ENCODE results near the gene RNF141. TPM values are rescaled to one million over a fixed set of nuclear protein-coding genes. Genes with fewer than 3 reads are reported as not detected.

RNF141 gene
- total and polyA plus RNA-seq, 2 donors (not counting 1 experiment from before 2014, with no cell fraction given) = 32.5 to 43.5 TPM

DNA sequence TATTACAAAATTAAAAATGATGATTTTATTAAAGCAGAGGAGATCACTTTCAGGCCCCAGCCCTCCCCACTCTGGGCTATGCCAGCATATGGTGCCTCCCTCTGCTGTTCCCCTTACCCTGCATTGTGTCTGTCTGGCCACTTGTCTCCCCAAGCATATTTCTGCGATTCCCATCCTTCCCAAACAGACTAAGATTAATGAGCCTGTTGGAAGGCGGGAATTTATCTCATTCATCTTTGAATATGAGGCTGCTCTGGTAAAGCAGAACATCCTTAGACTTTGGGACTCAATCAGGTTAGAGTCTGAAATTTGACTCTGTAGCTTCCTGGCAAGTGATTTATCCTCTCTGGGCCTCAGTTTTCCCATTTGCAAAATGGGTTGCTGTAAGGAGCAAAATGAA, 60.2 kb downstream of the RNF141 start:
- no peak for DNase-seq (ENCODE audit: low read depth in 2 of 2)
- Histone ChIP-seq H3K4me2 (ENCODE audit: extremely low read depth, insufficient read depth, low read length) (no peak overlapping the region), H2AFZ (ENCODE audit: low read length) (no peak overlapping the region), H3K79me2 (ENCODE audit: control insufficient read depth, insufficient read depth, low read length) (no peaks in the 10 kb centered on the region), H3K27me3 (ENCODE audit: control insufficient read depth, insufficient read depth, low read length) (no peaks in the 10 kb centered on the region), H3K9me3 (ENCODE audit: control insufficient read depth, insufficient read depth, low read depth, low read length) (no peaks in the 10 kb centered on the region), H3K27ac (ENCODE audit: insufficient read depth, low read length) (no peak overlapping the region), H4K20me1 (ENCODE audit: control insufficient read depth, extremely low read depth, insufficient read depth, low read length) (no peaks in the 10 kb centered on the region), H3K9ac (ENCODE audit: insufficient read depth, low read length) (no peak overlapping the region), H3K4me3 (replicated peaks in 1 of 4; ENCODE audit: control extremely low read depth in 1 of 4, insufficient read depth in 1 of 4, low read depth in 3 of 4, low read length in 4 of 4) (no peak overlapping the region), H3K4me1 (ENCODE audit: control insufficient read depth, extremely low read depth, insufficient read depth, low read length) (no peaks in the 10 kb centered on the region), H3K36me3 (ENCODE audit: control insufficient read depth, insufficient read depth, low read length) (peaks cover 5% of the 10 kb centered on the region)
- TF ChIP-seq CTCF (conservative IDR thresholded peaks at IDR 0.05 in 1 of 2, IDR thresholded peaks at IDR 0.05 in 1 of 2; ENCODE audit: low read depth in 1 of 2, low read length in 2 of 2) (no peak), EZH2 (IDR thresholded peaks at IDR 0.05; ENCODE audit: low read length, missing control alignments) (no peak)

- TF ChIP-seq EZH2 (IDR thresholded peaks at IDR 0.05; ENCODE audit: low read length, missing control alignments) (no peak), CTCF (conservative IDR thresholded peaks at IDR 0.05 in 1 of 2, IDR thresholded peaks at IDR 0.05 in 1 of 2; ENCODE audit: low read depth in 1 of 2, low read length in 2 of 2) (no peak)
- H2AFZ ChIP-seq (ENCODE audit: low read length) = no peak overlapping the region
- no peak for DNase-seq (ENCODE audit: low read depth in 2 of 2)
- H3K4me2 ChIP-seq (ENCODE audit: extremely low read depth, insufficient read depth, low read length) = no peak overlapping the region
- H3K9me3 ChIP-seq (ENCODE audit: control insufficient read depth, insufficient read depth, low read depth, low read length) = no peaks in the 10 kb centered on the region
- H3K9ac ChIP-seq (ENCODE audit: insufficient read depth, low read length) = no peak overlapping the region
- no peaks in the 10 kb centered on the region for H4K20me1 ChIP-seq (ENCODE audit: control insufficient read depth, extremely low read depth, insufficient read depth, low read length)
- H3K27ac ChIP-seq (ENCODE audit: insufficient read depth, low read length) = no peak overlapping the region
- no peaks in the 10 kb centered on the region for H3K79me2 ChIP-seq (ENCODE audit: control insufficient read depth, insufficient read depth, low read length)
- H3K27me3 ChIP-seq (ENCODE audit: control insufficient read depth, insufficient read depth, low read length) = no peaks in the 10 kb centered on the region
- H3K4me1 ChIP-seq (ENCODE audit: control insufficient read depth, extremely low read depth, insufficient read depth, low read length) = no peaks in the 10 kb centered on the region
- peaks cover 5% of the 10 kb centered on the region for H3K36me3 ChIP-seq (ENCODE audit: control insufficient read depth, insufficient read depth, low read length)
- no peak overlapping the region for H3K4me3 ChIP-seq (replicated peaks in 1 of 4; ENCODE audit: control extremely low read depth in 1 of 4, insufficient read depth in 1 of 4, low read depth in 3 of 4, low read length in 4 of 4)
Measured at GRCh38 chr11:10480026-10480425, 61.0 kb downstream of the RNF141 start.

DNA sequence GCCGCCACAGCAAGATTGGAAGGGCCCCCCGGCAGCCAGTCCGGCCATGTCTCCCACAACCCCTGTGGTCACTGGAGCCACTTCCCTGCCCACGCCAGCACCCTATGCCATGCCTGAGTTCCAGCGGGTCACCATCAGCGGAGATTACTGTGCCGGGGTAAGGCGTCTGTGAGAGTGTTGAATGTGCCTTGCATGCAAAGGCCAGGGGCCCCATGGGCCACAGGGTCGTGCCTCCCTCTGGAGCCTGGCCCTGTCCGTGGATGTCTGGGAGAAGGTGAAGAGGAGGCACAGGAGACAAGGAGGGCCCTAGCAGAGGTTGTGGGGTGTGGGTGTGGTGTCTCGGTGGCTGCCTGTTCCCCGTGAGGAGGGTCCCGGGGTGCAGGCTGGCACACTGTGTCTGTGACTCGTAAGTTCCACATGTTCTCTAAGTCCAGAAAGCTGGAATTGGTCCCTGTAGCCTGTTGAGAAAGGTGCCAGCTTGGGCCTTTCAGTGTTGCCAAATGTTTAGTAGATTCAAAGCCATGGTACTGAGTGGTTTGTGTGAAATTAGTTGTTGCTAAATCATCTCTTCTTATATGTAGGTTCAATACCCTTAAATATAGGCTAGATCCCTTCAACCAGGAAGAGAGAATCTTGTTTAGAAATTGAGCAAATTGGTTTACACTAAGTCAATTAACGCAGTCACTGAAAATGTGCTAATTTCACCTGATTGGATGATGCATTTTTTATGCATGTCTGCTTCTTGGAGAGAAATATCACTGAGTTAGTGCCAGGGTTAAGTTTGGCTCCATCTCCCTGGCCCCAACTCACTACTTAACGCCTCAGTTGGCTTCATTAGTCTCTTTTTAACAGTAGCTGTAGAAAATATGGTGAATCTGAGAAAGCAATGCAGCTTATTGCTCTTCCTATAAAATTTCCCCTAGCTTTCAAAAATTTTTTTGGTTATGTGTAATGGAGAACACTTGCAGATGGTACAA, 62.1 kb downstream of the RNF141 start:
- no peaks in the 10 kb centered on the region for H3K79me2 ChIP-seq (ENCODE audit: control insufficient read depth, insufficient read depth, low read length)

More for the DNA sequence above, 62.1 kb downstream of the RNF141 start:
- Histone ChIP-seq H3K4me3 (replicated peaks in 1 of 4; ENCODE audit: control extremely low read depth in 1 of 4, insufficient read depth in 1 of 4, low read depth in 3 of 4, low read length in 4 of 4) (no peak overlapping the region), H3K27ac (ENCODE audit: insufficient read depth, low read length) (no peak overlapping the region), H2AFZ (ENCODE audit: low read length) (no peak overlapping the region), H3K4me1 (ENCODE audit: control insufficient read depth, extremely low read depth, insufficient read depth, low read length) (no peaks in the 10 kb centered on the region), H3K36me3 (ENCODE audit: control insufficient read depth, insufficient read depth, low read length) (peaks cover 5% of the 10 kb centered on the region), H4K20me1 (ENCODE audit: control insufficient read depth, extremely low read depth, insufficient read depth, low read length) (no peaks in the 10 kb centered on the region), H3K9me3 (ENCODE audit: control insufficient read depth, insufficient read depth, low read depth, low read length) (no peaks in the 10 kb centered on the region), H3K27me3 (ENCODE audit: control insufficient read depth, insufficient read depth, low read length) (no peaks in the 10 kb centered on the region), H3K4me2 (ENCODE audit: extremely low read depth, insufficient read depth, low read length) (no peak overlapping the region), H3K9ac (ENCODE audit: insufficient read depth, low read length) (no peak overlapping the region)
- TF ChIP-seq CTCF (conservative IDR thresholded peaks at IDR 0.05 in 1 of 2, IDR thresholded peaks at IDR 0.05 in 1 of 2; ENCODE audit: low read depth in 1 of 2, low read length in 2 of 2) (no peak), EZH2 (IDR thresholded peaks at IDR 0.05; ENCODE audit: low read length, missing control alignments) (no peak)
- no peak for DNase-seq (ENCODE audit: low read depth in 2 of 2)

Measured in fibroblast of lung (primary cell).